HG03432 (cell line): ENCODE measurements around the gene ARFIP2.
A peak's percentile ranks its signal among the peaks of the same experiment; 100 is the strongest.

Source experiments
- ATAC-seq: cut with Tn5 transposase; IDR thresholded peaks from one replicate; pipeline ENCODE4 v1.9.1; 2021; ENCODE audit warnings: mild to moderate bottlenecking, moderate library complexity; ENCODE audit not compliant: unreplicated experiment

The ARFIP2 gene

GRCh38 chr11:6443269-6444003 is 37.7 kb downstream of the ARFIP2 start:
- peak; percentile 86 for ATAC-seq

- no peak for ATAC-seq
Measured at GRCh38 chr11:6442441-6442840, 38.7 kb downstream of the ARFIP2 start.

- ATAC-seq: no peak
Measured at GRCh38 chr11:6440906-6441358, 40.2 kb downstream of the ARFIP2 start, which contains the start of gene HPX. Gene HPX (minus strand): TSS chr11:6440987. CDS start chr11:6440963, 24 bp downstream.

GRCh38 chr11:6438979-6439571 is 42.1 kb downstream of the ARFIP2 start:
- no peak for ATAC-seq

- ATAC-seq: no peak
Measured at GRCh38 chr11:6437993-6438392, 43.1 kb downstream of the ARFIP2 start.

- no peak for ATAC-seq
Measured at GRCh38 chr11:6437423-6437822, 43.7 kb downstream of the ARFIP2 start.

GRCh38 chr11:6433998-6434660 is 47.0 kb downstream of the ARFIP2 start:
- ATAC-seq: peak; percentile 57

GRCh38 chr11:6431861-6432260 is 49.3 kb downstream of the ARFIP2 start:
- no peak for ATAC-seq

GRCh38 chr11:6427516-6427915 is 53.6 kb downstream of the ARFIP2 start:
- no peak for ATAC-seq
